Measurements from ENCODE around the gene SLC5A4.

Gene SLC5A4

GRCh38 chr22:32249231-32249630 lies 5.9 kb downstream of the SLC5A4 start:
- TF ChIP-seq USF1 (IDR thresholded peaks at IDR 0.05): no peak
- TF ChIP-seq EGR1 (IDR thresholded peaks at IDR 0.05): no peak
- no peak for TF ChIP-seq YY1 (IDR thresholded peaks at IDR 0.05; ENCODE audit: low read depth)
- no peak for TF ChIP-seq TAF1 (IDR thresholded peaks at IDR 0.05; ENCODE audit: low read depth)
- TF ChIP-seq TCF12 (IDR thresholded peaks at IDR 0.05; ENCODE audit: low read depth): no peak
- TF ChIP-seq MAX (IDR thresholded peaks at IDR 0.05): no peak
- no peak for TF ChIP-seq FOXM1 (IDR thresholded peaks at IDR 0.05; ENCODE audit: borderline replicate concordance, low read depth)
- no peak for TF ChIP-seq TEAD4 (IDR thresholded peaks at IDR 0.05)
- TF ChIP-seq EP300 (IDR thresholded peaks at IDR 0.05; ENCODE audit: borderline replicate concordance): no peak
- no peak for TF ChIP-seq NFIC (IDR thresholded peaks at IDR 0.05)
- no peak for TF ChIP-seq CEBPB (IDR thresholded peaks at IDR 0.05)
- no peak for TF ChIP-seq ZBTB7A (IDR thresholded peaks at IDR 0.05; ENCODE audit: low read depth)
- no peak for TF ChIP-seq CREB1 (IDR thresholded peaks at IDR 0.05; ENCODE audit: low read depth)
- TF ChIP-seq REST (IDR thresholded peaks at IDR 0.05; ENCODE audit: low read depth): no peak

- no peak for TF ChIP-seq EGR1 (IDR thresholded peaks at IDR 0.05)
- TF ChIP-seq CEBPB (IDR thresholded peaks at IDR 0.05): no peak
- TF ChIP-seq TCF12 (IDR thresholded peaks at IDR 0.05; ENCODE audit: low read depth): no peak
- TF ChIP-seq CREB1 (IDR thresholded peaks at IDR 0.05; ENCODE audit: low read depth): no peak
These were observed 6.9 kb downstream of the SLC5A4 start for GRCh38 chr22:32248276-32248675.

GRCh38 chr22:32246166-32246565 lies 9.0 kb downstream of the SLC5A4 start:
- TF ChIP-seq EP300 (IDR thresholded peaks at IDR 0.05; ENCODE audit: borderline replicate concordance) (no peak), CEBPB (IDR thresholded peaks at IDR 0.05) (no peak), YY1 (IDR thresholded peaks at IDR 0.05; ENCODE audit: low read depth) (no peak), REST (IDR thresholded peaks at IDR 0.05; ENCODE audit: low read depth) (no peak), TAF1 (IDR thresholded peaks at IDR 0.05; ENCODE audit: low read depth) (no peak), RAD21 (IDR thresholded peaks at IDR 0.05; ENCODE audit: low read depth) (no peak), EGR1 (IDR thresholded peaks at IDR 0.05) (no peak)

- no peak for TF ChIP-seq EP300 (IDR thresholded peaks at IDR 0.05; ENCODE audit: borderline replicate concordance)
- no peak for TF ChIP-seq CREB1 (IDR thresholded peaks at IDR 0.05; ENCODE audit: low read depth)
- TF ChIP-seq RAD21 (IDR thresholded peaks at IDR 0.05; ENCODE audit: low read depth): no peak
- no peak for TF ChIP-seq EGR1 (IDR thresholded peaks at IDR 0.05)
- TF ChIP-seq FOXM1 (IDR thresholded peaks at IDR 0.05; ENCODE audit: borderline replicate concordance, low read depth): no peak
These were observed 10.1 kb downstream of the SLC5A4 start for GRCh38 chr22:32245042-32245441.

GRCh38 chr22:32244547-32244946 lies 10.6 kb downstream of the SLC5A4 start:
- TF ChIP-seq EP300 (IDR thresholded peaks at IDR 0.05; ENCODE audit: borderline replicate concordance): no peak
- no peak for TF ChIP-seq TEAD4 (IDR thresholded peaks at IDR 0.05)
- no peak for TF ChIP-seq TCF12 (IDR thresholded peaks at IDR 0.05; ENCODE audit: low read depth)
- no peak for TF ChIP-seq EGR1 (IDR thresholded peaks at IDR 0.05)
- TF ChIP-seq MAX (IDR thresholded peaks at IDR 0.05): no peak
- TF ChIP-seq CEBPB (IDR thresholded peaks at IDR 0.05): no peak
- TF ChIP-seq USF1 (IDR thresholded peaks at IDR 0.05): no peak
- no peak for TF ChIP-seq NFIC (IDR thresholded peaks at IDR 0.05)
- TF ChIP-seq ZBTB7A (IDR thresholded peaks at IDR 0.05; ENCODE audit: low read depth): no peak
- TF ChIP-seq RAD21 (IDR thresholded peaks at IDR 0.05; ENCODE audit: low read depth): no peak
- no peak for TF ChIP-seq FOXM1 (IDR thresholded peaks at IDR 0.05; ENCODE audit: borderline replicate concordance, low read depth)
- no peak for TF ChIP-seq REST (IDR thresholded peaks at IDR 0.05; ENCODE audit: low read depth)
- TF ChIP-seq TAF1 (IDR thresholded peaks at IDR 0.05; ENCODE audit: low read depth): no peak
- no peak for TF ChIP-seq YY1 (IDR thresholded peaks at IDR 0.05; ENCODE audit: low read depth)
- TF ChIP-seq CREB1 (IDR thresholded peaks at IDR 0.05; ENCODE audit: low read depth): no peak

Data from Ishikawa (cell line).